Measurements from ENCODE around the gene SCP2.

Gene SCP2

DNA sequence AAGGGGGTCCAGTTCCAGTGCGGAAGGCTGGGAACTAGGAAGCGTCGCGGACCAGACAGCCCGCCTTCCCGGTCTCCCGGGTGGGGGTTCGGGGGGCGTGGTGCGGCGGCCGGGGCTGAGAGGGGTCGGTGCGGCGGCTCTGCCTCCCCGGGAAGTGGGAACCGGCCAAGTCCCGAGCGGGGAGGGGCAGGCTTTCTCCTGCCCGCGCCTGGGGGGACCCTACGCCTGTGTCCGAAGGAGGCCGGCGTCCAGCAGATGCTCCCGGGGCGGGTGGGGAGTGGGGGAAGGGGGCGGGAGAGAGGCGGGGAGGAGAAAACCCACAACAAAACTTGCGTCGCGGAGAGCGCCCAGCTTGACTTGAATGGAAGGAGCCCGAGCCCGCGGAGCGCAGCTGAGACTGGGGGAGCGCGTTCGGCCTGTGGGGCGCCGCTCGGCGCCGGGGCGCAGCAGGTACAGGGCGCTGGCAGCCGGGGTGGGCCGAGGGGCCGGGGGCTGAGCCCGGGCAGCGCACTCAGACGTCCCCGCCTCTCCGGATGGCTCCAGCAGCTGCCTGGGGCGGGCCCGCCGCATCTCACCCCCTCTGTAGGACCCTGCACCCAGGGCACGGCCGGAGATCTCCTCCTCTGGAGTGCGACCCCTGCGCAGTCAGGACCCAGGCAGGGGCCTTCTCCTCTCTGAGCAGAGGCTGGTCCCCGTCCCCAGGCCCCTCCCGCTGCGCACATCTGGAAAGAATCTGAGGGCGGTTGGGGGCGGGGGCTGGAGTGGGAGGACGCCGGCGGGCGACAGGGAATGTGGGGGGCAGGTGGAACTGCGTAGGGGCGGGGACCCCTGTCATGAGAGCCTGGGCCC, 135.0 kb downstream of the SCP2 start, which contains the start of gene PODN:
PODN (plus strand) TSS at position 355 of the 849 bp plus-strand sequence. CDS start 7,643 bp downstream, outside the sequence.
- Histone ChIP-seq H3K36me3 (ENCODE audit: control insufficient read depth, insufficient read depth, low read length, severe bottlenecking) (no peaks in the 10 kb centered on the region), H3K4me3 (ENCODE audit: low read length) (peak within 1 kb of the TSS; percentile 84), H3K9ac (ENCODE audit: low read length) (peak within 1 kb of the TSS; percentile 87), H3K4me1 (ENCODE audit: control insufficient read depth, insufficient read depth, low read length) (peaks cover 37% of the 10 kb centered on the region), H3K9me3 (ENCODE audit: control insufficient read depth, low read length) (no peaks in the 10 kb centered on the region), H3K27me3 (replicated peaks; ENCODE audit: control insufficient read depth, insufficient read depth, low read length) (no peaks in the 10 kb centered on the region)
- peak; percentile 69 for DNase-seq (ENCODE audit: low read depth)

GRCh38 chr1:53062708-53063591, 135.9 kb downstream of the SCP2 start:
- Histone ChIP-seq H3K36me3 (ENCODE audit: control insufficient read depth, insufficient read depth, low read length, severe bottlenecking) (no peaks in the 10 kb centered on the region), H3K27me3 (replicated peaks; ENCODE audit: control insufficient read depth, insufficient read depth, low read length) (no peaks in the 10 kb centered on the region), H3K9ac (ENCODE audit: low read length) (peak overlapping the region; percentile 87), H3K4me3 (ENCODE audit: low read length) (peak overlapping the region; percentile 84), H3K9me3 (ENCODE audit: control insufficient read depth, low read length) (no peaks in the 10 kb centered on the region), H3K4me1 (ENCODE audit: control insufficient read depth, insufficient read depth, low read length) (peaks cover 33% of the 10 kb centered on the region)
- no peak for DNase-seq (ENCODE audit: low read depth)

GRCh38 chr1:53063744-53064515, 136.9 kb downstream of the SCP2 start:
- Histone ChIP-seq H3K27me3 (replicated peaks; ENCODE audit: control insufficient read depth, insufficient read depth, low read length) (no peaks in the 10 kb centered on the region), H3K36me3 (ENCODE audit: control insufficient read depth, insufficient read depth, low read length, severe bottlenecking) (peaks cover 3% of the 10 kb centered on the region), H3K9me3 (ENCODE audit: control insufficient read depth, low read length) (no peaks in the 10 kb centered on the region), H3K4me1 (ENCODE audit: control insufficient read depth, insufficient read depth, low read length) (peaks cover 29% of the 10 kb centered on the region), H3K4me3 (ENCODE audit: low read length) (peak overlapping the region; percentile 84), H3K9ac (ENCODE audit: low read length) (peak overlapping the region; percentile 87)
- DNase-seq (ENCODE audit: low read depth) = no peak

GRCh38 chr1:53065391-53065790, 138.3 kb downstream of the SCP2 start:
- Histone ChIP-seq H3K4me1 (ENCODE audit: control insufficient read depth, insufficient read depth, low read length) (peaks cover 20% of the 10 kb centered on the region), H3K27me3 (replicated peaks; ENCODE audit: control insufficient read depth, insufficient read depth, low read length) (no peaks in the 10 kb centered on the region), H3K9me3 (ENCODE audit: control insufficient read depth, low read length) (no peaks in the 10 kb centered on the region), H3K9ac (ENCODE audit: low read length) (no peak overlapping the region), H3K4me3 (ENCODE audit: low read length) (no peak overlapping the region), H3K36me3 (ENCODE audit: control insufficient read depth, insufficient read depth, low read length, severe bottlenecking) (peaks cover 14% of the 10 kb centered on the region)
- DNase-seq (ENCODE audit: low read depth) = no peak

DNA sequence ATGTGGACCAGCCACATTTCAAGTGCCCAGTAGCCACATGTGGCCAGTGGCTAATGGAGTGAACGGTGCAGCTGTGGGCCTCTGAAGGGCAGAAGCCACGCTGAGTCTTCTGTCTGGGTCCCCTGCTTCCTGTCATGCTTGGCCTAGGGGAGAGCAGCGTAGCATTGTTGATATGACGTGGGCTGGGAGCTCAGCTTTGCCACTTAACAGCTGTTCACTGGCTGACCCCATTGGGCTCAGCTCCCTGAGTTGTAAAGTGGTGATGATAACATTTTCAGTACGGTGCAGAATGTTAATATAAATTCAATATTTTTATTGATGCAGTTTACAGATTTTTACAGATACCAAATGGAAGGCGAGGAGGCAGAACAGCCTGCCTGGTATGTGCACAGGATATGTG, 139.4 kb downstream of the SCP2 start:
- no peaks in the 10 kb centered on the region for H3K9me3 ChIP-seq (ENCODE audit: control insufficient read depth, low read length)

GRCh38 chr1:53066891-53067738, 140.0 kb downstream of the SCP2 start:
- Histone ChIP-seq H3K4me3 (ENCODE audit: low read length) (no peak overlapping the region), H3K9me3 (ENCODE audit: control insufficient read depth, low read length) (no peaks in the 10 kb centered on the region), H3K36me3 (ENCODE audit: control insufficient read depth, insufficient read depth, low read length, severe bottlenecking) (peaks cover 26% of the 10 kb centered on the region), H3K4me1 (ENCODE audit: control insufficient read depth, insufficient read depth, low read length) (peaks cover 12% of the 10 kb centered on the region), H3K9ac (ENCODE audit: low read length) (peak overlapping the region; percentile 30), H3K27me3 (replicated peaks; ENCODE audit: control insufficient read depth, insufficient read depth, low read length) (no peaks in the 10 kb centered on the region)
- no peak for DNase-seq (ENCODE audit: low read depth)

More for the DNA sequence above, 139.4 kb downstream of the SCP2 start:
- Histone ChIP-seq H3K9ac (ENCODE audit: low read length) (peak overlapping the region; percentile 30), H3K4me1 (ENCODE audit: control insufficient read depth, insufficient read depth, low read length) (peaks cover 12% of the 10 kb centered on the region), H3K4me3 (ENCODE audit: low read length) (no peak overlapping the region), H3K27me3 (replicated peaks; ENCODE audit: control insufficient read depth, insufficient read depth, low read length) (no peaks in the 10 kb centered on the region), H3K36me3 (ENCODE audit: control insufficient read depth, insufficient read depth, low read length, severe bottlenecking) (peaks cover 25% of the 10 kb centered on the region)
- no peak for DNase-seq (ENCODE audit: low read depth)

- no peaks in the 10 kb centered on the region for H3K9me3 ChIP-seq (ENCODE audit: control insufficient read depth, low read length)
- H3K4me1 ChIP-seq (ENCODE audit: control insufficient read depth, insufficient read depth, low read length) = peaks cover 12% of the 10 kb centered on the region
- no peaks in the 10 kb centered on the region for H3K27me3 ChIP-seq (replicated peaks; ENCODE audit: control insufficient read depth, insufficient read depth, low read length)
- H3K4me3 ChIP-seq (ENCODE audit: low read length) = no peak overlapping the region
- DNase-seq (ENCODE audit: low read depth) = no peak
- H3K9ac ChIP-seq (ENCODE audit: low read length) = no peak overlapping the region
- H3K36me3 ChIP-seq (ENCODE audit: control insufficient read depth, insufficient read depth, low read length, severe bottlenecking) = peaks cover 31% of the 10 kb centered on the region
These were observed 140.8 kb downstream of the SCP2 start for GRCh38 chr1:53067886-53068285.

GRCh38 chr1:53068314-53069099, 141.4 kb downstream of the SCP2 start:
- H3K36me3 ChIP-seq (ENCODE audit: control insufficient read depth, insufficient read depth, low read length, severe bottlenecking) = peaks cover 36% of the 10 kb centered on the region
- no peaks in the 10 kb centered on the region for H3K9me3 ChIP-seq (ENCODE audit: control insufficient read depth, low read length)
- no peak overlapping the region for H3K4me3 ChIP-seq (ENCODE audit: low read length)
- no peak for DNase-seq (ENCODE audit: low read depth)
- no peak overlapping the region for H3K9ac ChIP-seq (ENCODE audit: low read length)
- no peaks in the 10 kb centered on the region for H3K27me3 ChIP-seq (replicated peaks; ENCODE audit: control insufficient read depth, insufficient read depth, low read length)
- peaks cover 15% of the 10 kb centered on the region for H3K4me1 ChIP-seq (ENCODE audit: control insufficient read depth, insufficient read depth, low read length)

- Histone ChIP-seq H3K9me3 (ENCODE audit: control insufficient read depth, low read length) (no peaks in the 10 kb centered on the region), H3K4me3 (ENCODE audit: low read length) (no peak overlapping the region), H3K4me1 (ENCODE audit: control insufficient read depth, insufficient read depth, low read length) (peaks cover 16% of the 10 kb centered on the region), H3K9ac (ENCODE audit: low read length) (no peak overlapping the region), H3K36me3 (ENCODE audit: control insufficient read depth, insufficient read depth, low read length, severe bottlenecking) (peaks cover 36% of the 10 kb centered on the region), H3K27me3 (replicated peaks; ENCODE audit: control insufficient read depth, insufficient read depth, low read length) (no peaks in the 10 kb centered on the region)
- DNase-seq (ENCODE audit: low read depth) = no peak
These were observed 142.2 kb downstream of the SCP2 start for GRCh38 chr1:53069265-53069662.

All from adipocyte (in vitro differentiated cells).